Activated CD4-positive, CD25-positive, alpha-beta regulatory T cell treated with anti-CD3 and anti-CD28 coated beads, Interleukin-2, amount 50 U/mL, for 72 hours (primary cell): ENCODE data around the gene PCP4L1.
"Not testable (repeated sequence)": the region's sequence is repeated elsewhere in the genome, so short reads cannot be mapped to it uniquely, and the experiment has no call there.

Experiments
- DNase-seq: peaks from one replicate; pipeline ENCODE4 v3.0.0; 2021

The PCP4L1 gene

GRCh38 chr1:161229896-161230295 is 28.6 kb upstream of the PCP4L1 start:
- no peak for DNase-seq

DNA sequence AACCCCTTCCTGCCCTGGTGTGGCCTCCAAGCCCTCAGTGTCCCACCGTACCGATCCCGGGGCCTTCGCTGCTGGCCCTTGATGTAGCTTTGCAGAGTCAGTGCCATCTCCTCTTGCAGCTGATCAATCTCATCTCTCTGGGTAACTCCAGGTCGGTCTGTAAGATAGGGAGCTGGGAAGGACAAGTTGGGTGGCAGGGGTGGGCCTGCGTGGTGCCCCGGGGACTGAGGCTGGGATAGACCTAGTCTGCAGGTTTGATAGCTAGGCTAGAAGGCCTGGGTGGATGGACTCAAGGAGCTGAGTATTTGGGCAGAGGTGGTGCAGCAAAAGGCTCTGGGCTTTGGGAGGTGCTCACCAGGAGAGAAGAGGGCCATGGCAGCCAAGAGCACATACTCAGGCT is 27.8 kb upstream of the PCP4L1 start:
- DNase-seq = no peak

DNA sequence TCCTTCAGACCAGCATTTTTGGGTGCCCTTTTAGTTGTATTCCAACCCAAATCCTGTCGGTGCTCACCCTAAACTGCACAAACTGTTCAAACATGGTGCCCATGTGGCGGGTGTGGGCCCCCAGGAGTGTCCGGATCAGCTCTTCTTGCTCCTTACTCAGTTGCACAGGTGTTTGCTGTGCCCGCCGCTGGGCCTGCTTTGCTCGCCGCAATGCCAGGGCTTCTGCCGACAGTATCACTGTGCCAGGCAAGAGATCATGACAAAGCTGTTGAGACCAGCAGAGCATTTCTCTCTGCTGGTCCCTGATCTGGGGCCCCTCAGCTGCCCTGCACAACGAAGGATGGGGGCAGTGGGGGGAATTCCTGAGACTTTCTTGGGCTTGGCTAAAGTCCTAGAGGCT is 25.4 kb upstream of the PCP4L1 start:
- no peak for DNase-seq

DNA sequence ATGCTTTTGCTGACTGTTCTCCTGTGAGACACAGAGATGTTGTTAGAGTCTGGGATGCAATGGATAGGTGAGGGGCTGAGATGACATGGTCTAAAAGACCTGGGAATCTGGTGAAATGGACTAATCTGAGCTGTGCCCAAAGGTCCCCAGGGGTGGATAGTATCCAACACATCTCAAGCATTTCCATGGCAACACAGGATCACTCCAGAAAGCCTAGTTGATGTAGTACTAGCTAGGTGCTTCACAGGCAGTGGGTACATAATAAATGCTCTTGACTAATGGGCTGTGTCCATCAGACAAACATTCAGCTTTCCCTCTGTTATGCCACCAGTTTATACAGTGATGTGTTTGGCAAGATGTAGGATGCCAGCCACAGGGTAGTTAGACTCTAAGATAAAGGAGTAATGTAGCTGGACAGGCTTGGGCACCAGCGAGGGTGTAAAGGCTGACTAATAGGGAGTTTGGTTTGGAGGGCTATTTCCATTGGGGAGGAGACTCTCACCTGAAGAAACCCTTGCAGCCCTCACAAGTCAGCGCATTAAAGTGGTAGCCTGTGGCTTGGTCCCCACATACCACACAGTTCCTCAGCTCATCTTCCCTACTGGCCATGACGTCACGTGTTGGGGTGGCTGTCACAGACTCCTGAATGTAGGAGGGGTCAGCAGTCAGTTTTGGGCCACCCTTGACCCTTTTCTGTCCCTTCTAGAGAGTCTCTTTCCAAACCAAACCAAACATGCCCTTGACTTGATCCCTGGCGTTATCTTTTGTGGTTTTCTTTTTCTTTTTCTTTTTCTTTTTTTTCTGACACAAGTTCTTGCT is 22.4 kb upstream of the PCP4L1 start:
- DNase-seq = no peak

GRCh38 chr1:161238039-161238473 is 20.5 kb upstream of the PCP4L1 start, which contains the start of gene NR1I3:
TSS of gene NR1I3 (minus strand) at chr1:161238203. CDS start at chr1:161236565, 1,638 bp downstream.
- DNase-seq = no peak

GRCh38 chr1:161241682-161242081 is 16.9 kb upstream of the PCP4L1 start:
- DNase-seq = no peak

DNA sequence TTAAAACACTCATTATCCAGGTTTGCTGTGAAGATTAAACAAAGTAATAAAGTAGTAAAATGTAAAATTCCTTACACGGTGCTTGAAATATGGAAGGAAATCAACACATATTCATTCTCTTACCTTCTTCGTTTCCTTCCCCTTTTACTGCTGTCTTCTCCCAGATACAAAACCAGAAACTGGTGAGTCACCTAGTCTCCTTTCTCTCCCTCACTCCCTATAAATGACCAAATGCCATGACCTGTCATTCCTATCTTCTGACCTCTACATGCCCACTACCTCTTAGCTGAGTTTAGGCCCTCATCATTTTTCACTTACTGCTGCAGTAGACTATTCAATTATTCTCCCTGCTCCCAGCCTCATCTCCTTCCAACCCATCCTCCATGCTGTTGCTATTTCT is 16.2 kb upstream of the PCP4L1 start:
- DNase-seq = no peak

DNA sequence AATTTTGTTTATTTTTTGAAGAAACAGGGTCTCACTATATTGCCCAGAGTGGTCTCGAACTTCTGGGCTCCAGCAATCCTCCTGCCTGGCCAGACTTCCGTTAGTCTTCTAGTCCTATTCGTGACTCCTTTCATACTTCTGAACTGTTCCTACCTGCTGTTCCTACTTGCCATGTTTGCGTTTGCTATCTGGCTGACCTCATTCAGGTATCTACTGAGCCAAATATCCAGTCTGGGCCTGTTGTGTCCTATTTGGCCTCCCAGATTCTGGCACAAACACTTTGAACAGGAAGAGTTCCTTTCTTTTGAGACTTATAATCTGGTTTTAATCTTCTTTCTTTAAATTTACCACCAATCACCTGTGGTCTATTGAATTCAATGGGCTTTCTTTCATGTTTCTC is 13.7 kb upstream of the PCP4L1 start:
- no peak for DNase-seq

DNA sequence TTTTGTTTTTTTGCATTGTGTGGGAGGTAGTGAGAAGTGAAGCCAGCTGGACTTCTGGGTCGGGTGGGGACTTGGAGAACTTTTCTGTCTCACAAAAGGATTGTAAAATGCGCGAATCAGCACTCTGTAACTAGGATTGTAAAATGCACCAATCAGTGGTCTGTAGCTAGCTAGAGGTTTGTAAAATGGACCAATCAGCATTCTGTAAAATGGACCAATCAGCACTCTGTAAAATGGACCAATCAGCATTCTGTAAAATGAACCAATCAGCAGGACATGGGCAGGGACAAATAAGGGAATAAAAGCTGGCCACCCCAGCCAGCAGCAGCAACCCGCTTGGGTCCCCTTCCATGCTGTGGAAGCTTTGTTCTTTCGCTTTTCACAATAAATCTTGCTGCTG is 8.4 kb upstream of the PCP4L1 start:
- not testable (repeated sequence) for DNase-seq

DNA sequence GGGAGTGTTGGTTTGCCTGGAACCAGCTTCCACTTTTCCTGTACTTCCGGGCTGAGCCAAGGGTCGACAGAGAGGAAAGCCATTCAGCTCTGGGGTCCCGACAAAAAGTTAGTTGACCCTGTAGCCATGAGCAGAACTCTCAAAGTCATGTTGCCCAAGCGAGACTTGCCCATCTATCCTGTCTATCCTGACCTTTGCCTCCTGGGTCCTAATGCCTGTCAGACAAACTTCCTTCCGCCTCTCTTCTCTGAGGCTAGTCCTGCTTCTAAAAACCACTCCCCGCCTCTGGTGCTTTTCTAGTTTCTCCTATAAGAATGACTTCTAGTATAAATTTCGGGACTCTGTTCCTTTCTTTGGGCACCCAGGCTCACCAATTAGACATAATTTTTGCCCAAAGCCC is 7.7 kb upstream of the PCP4L1 start:
- DNase-seq = no peak

DNA sequence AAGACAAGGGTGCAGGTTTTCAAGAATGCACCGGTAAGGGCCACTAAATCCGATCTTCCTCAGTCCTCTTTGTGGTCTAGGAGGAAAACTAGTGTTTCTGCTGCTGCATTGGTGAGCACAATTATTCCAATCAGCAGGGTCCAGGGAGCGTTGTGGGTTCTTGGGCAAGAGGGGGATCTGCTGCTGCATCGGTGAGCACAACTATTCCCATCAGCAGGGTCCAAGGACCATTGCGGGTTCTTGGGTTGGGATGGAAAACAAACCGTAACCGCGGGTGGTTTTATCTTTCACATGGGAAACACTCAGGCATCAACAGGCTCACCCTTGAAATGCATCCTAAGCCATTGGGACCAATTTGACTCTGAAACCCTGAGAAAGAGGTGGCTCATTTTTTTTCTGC is 7.0 kb upstream of the PCP4L1 start:
- no peak for DNase-seq

DNA sequence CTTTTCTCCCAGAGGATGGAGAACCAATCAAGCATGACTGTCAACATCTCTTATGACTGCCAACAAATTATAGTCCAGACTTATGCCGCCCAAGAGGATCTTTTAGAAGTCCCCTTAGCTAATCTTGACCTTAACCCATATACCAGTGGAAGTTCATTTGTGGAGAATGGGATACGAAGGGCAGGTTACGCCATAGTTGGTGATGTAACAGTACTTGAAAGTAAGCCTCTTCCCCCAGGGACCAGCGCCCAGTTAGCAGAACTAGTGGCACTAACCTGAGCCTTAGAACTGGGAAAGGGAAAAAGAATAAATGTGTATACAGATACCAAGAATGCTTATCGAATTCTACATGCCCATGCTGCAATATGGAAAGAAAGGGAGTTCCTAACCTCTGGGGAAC is 3.2 kb upstream of the PCP4L1 start:
- not testable (repeated sequence) for DNase-seq

DNA sequence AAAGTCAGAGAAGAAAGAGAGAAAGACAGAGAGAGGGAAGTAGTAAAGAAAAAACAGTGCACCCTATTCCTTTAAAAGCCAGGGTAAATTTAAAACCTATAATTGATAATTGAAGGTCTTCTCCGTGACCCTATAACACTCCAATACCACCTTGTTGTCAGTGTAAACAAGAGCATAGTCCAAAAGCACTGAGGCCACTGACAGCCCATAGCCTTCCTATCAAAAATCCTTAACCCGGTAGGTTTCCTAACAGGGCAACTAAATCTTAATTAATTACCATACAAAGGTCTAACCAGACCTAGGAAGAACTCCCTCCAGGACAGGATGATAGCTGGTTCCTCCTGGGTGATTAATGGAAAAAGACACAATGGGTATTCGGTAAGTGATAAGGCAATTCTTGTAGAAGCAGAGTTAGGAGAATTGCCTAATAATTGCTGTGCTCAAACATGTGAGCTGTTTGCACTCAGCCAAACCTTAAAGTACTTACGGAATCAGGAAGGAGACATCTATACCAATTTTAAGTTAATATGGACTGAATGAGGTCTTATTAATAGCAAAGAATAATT is 2.5 kb upstream of the PCP4L1 start:
- not testable (repeated sequence) for DNase-seq

DNA sequence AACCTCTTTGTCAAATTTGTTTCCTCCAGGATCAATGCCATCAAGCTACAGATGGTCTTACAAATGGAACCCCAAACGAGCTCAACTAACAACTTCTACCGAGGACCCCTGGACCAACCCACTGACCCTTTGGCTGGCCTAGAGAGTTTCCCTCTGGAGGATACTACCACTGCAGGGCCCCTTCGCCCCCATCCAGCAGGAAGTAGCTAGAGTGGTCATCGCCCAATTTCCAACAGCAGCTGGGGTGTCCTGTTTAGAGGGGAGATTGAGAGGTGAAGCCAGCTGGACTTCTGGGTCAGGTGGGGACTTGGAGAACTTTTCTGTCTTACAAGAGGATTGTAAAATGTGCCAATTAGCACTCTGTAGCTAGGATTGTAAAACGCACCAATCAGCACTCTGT is 1.4 kb upstream of the PCP4L1 start:
- not testable (repeated sequence) for DNase-seq

- DNase-seq = no peak
These were observed 779 bp downstream of the PCP4L1 start for GRCh38 chr1:161259345-161259702.

- DNase-seq = no peak
These were observed 1.2 kb downstream of the PCP4L1 start for GRCh38 chr1:161259765-161260164.

DNA sequence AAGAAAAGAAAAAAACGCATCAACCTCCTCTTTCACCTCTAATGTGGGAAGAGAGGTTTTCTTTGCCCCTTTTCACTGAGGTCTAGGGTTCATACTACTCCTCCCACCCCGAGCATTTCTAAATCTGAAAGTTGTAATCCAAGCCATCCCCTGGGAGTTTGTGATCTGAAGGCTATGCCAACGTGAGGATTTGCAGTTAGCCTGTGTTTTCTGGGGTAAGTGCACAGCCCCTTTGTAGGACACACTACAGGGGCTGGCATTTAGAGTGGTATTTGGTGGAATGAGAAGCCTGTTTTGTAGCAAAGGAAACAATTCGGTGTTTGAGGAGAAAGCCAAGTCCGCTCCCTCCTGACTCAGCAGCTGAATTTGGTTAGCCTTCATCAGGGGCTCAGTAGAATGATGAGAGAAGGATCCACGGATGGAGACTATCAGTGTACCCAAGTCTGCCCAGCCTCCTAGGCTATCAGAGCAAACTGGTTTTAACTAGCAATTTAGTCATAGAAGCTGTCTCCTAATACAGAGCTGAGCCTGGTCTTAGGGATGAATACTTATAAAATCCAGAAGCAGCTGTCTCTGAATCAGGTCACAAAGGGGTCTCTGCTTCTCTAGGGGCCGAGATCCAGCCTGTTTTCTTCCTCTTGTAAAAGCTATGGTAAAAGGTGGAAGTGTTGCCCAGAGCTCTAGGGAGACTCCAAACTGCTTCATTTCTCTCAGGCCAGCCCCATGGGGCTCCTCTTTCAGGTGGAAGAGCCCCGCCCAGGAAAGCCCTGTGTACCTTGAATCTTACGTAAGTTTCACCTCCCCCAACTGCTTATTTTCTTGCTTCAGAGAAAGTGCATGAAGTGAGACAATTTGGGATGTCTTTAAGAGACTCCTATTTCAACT is 2.1 kb downstream of the PCP4L1 start:
- DNase-seq = no peak

GRCh38 chr1:161261261-161262235 is 3.0 kb downstream of the PCP4L1 start:
- DNase-seq = no peak

DNA sequence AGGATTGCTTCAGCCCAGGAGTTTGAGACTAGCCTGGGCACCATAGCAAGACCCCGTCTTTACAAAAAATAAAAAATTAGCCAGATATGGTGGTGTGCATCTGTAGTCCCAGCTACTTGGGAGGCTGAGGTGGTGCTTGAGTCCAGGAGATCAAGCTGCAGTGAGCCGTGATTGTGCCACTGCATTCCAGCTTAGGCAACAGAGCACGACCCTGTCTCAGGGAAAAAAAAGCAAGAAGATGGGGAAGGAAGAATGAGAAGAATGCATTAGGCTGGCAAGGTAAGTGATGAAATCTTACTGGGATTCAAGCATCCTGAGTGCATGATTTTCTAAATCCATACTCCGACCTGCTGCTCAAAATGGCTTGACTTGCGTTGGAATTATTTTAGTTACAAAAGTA is 6.8 kb downstream of the PCP4L1 start:
- DNase-seq = no peak

- no peak for DNase-seq
These were observed 7.7 kb downstream of the PCP4L1 start for GRCh38 chr1:161266202-161266601.

DNA sequence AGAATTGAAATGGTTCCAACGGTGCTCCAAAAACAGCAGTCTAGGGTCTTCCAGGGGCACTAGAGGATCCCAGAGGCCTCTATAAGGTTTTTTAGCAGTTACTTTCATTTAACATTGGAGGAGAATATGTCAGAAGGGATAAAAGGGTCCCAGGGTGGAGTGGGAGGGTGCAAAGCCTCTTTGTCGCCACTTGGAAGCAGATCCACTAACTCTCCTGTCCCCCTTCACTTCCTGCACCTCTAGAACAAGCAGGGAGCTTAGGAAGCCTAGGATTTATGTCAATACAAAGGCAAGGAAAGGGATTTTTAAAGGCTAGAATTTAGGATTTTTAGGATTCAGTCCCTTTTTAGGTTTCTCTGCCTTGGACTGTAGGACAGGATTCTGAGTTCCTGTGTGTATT is 8.3 kb downstream of the PCP4L1 start:
- no peak for DNase-seq

DNA sequence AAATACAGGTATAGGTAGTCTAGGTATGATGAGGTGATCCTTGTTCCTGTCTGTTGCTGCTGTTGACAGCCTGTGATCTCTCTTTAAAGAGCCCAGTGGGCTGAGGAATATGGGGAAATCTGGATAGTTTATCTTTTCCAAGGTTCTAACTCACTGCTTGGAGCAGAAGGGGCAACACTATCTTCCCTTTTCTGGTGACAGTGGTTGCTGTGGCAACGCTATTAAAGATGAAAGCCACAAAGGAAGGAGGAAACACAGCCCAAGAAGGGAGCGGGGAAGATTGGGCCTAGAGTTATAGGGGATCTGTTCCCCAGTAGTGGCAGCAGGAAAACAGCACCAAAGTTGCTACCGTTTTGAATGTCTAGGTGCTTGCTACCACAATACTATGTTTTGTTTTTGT is 8.8 kb downstream of the PCP4L1 start:
- no peak for DNase-seq

DNA sequence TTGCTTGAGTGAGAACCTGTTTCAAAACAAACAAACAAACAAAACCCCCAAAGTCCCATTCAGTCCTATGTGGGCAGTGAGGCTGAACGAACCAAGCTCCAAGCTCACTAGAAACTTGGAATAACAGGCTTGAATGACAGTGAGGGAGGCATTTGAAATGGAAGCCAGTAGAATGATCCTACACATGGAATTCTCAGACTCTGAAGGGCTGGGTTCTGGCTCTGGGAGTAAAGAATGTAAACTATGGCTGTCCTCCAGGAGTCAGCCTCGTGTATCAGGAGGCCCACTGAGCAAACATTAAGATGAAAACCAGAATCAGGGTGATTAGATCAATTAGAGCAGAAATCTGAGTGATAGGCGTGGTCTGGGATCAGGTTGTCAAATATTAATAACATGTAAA is 14.9 kb downstream of the PCP4L1 start:
- DNase-seq = no peak
